HG02938 (cell line): Measurements from ENCODE around the gene BARHL2.

Experiments
- ATAC-seq: cut with Tn5 transposase; IDR thresholded peaks from one replicate; pipeline ENCODE4 v1.9.1; 2021; ENCODE audit warnings: mild to moderate bottlenecking, moderate library complexity; ENCODE audit not compliant: unreplicated experiment

The BARHL2 gene

GRCh38 chr1:90716552-90717355, at the start of gene BARHL2:
BARHL2 (minus strand) TSS chr1:90717302; CDS start chr1:90717195, 107 bp downstream.
- no peak for ATAC-seq

GRCh38 chr1:90763930-90764329, 46.8 kb upstream of the BARHL2 start:
- ATAC-seq = no peak

DNA sequence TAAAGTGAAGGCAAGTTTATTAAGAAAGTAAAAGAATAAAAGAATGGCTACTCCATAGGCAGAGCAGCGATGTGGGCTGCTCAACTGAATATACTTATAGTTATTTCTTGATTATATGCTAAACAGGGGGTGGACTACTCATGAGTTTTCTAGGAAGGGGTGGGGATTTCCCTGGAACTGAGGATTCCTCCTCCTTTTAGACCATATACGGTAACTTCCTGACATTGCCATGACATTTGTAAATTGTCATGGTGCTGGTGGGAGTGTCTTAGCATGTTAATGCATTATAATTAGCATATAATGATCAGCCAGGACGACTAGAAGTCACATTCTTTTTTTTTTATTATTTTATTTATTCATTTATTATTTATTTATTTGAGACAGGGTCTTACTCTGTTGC, 46.4 kb upstream of the BARHL2 start:
- no peak for ATAC-seq

GRCh38 chr1:90761781-90762589, 44.9 kb upstream of the BARHL2 start:
- no peak for ATAC-seq

DNA sequence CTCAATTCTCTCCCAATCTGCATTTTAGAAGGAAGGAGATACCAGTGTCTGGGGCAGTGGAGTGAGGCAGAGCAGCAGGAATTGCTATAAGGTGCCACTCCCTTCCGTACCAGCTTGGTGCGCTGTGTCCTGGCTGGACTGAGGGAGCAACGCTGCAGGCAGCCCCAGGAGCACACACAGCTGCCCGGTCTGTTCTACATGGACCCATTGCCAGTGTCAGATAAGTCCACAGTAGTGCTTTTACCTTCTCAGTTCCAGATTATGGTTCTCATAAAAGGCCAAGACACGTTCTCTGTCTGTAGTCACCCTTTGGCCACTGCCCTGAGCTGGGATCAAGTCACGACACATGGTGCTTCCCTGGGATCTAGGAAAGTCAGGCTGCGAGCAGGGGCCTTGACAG, 44.1 kb upstream of the BARHL2 start:
- no peak for ATAC-seq

DNA sequence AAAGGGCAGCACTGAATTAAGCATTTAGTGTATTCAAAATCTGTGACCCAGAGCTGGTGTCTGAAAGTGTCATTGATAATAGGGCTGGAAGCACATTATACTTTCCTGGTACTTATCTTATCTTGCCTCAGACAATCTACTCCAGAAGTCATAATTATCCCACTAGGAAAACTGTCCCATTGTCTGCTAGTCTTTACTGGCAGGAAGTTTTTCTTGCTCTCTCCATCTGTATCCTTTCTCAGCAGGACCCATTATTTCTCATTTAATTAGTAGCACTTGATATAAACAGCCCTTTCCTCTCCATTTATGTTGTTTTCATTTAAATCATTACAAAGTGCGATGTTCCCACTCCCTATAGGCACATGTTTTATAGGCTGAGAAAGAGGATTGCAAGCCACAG, 36.5 kb upstream of the BARHL2 start:
- no peak for ATAC-seq

DNA sequence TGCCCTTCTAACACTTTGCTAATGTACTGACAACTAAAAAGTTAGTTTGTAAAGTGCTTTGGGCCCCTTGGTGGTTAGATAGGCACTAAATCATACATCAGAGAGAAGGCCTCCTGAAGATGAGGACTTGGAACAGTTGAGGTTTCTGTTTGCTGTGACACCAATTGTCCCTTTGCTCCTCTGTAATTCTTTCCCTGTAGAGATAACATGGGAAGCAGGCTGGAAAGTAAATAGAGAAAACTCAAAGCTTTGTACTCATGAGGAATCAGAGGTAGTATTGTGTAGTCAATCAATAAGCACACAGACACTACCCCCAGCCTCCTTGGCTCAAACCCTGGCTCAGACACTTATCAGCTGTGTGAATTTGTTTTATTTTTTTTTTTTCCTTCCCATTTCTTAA, 31.6 kb upstream of the BARHL2 start:
- ATAC-seq = no peak

DNA sequence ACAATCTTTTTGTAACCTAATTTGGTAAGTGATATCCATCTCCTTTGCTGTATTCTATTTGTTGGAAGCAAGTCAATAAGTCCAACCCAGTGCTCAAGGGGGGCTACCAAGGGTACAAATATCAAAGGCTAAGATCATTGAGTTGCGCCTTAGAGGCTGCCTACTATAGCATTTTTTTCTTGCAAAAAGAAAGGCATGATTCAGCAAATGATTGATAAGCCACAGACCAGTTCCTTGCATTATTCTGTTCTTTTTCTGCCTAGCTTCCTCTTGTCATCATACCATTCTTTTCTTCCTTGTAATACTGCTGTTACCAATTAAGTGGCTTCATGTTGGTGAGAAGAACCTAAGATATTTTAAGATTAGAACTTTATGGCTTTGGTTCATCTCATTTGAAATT, 29.8 kb upstream of the BARHL2 start:
- no peak for ATAC-seq

- ATAC-seq = no peak
Observed at GRCh38 chr1:90745972-90746371, 28.9 kb upstream of the BARHL2 start.

DNA sequence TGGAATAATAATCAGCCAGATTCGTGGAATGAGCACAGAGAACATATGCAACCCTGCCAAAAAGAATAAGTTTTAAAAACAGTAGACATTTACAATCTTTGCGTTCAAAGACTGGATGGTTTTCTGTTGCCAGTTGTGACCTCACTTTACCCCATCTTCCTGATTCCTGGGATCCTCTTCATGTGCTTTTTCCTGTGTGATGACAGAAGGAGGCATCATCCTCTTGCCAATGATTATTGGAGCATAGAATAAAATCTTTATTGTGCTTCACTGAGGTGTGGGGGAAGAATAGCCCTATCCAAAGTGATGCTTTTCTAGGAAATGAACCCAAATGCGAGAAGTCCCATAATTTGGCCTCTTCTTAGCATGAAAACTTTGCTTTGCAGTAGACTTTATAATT, 15.0 kb upstream of the BARHL2 start:
- ATAC-seq = no peak

- no peak for ATAC-seq
Observed at GRCh38 chr1:90731382-90732050, 14.4 kb upstream of the BARHL2 start.

DNA sequence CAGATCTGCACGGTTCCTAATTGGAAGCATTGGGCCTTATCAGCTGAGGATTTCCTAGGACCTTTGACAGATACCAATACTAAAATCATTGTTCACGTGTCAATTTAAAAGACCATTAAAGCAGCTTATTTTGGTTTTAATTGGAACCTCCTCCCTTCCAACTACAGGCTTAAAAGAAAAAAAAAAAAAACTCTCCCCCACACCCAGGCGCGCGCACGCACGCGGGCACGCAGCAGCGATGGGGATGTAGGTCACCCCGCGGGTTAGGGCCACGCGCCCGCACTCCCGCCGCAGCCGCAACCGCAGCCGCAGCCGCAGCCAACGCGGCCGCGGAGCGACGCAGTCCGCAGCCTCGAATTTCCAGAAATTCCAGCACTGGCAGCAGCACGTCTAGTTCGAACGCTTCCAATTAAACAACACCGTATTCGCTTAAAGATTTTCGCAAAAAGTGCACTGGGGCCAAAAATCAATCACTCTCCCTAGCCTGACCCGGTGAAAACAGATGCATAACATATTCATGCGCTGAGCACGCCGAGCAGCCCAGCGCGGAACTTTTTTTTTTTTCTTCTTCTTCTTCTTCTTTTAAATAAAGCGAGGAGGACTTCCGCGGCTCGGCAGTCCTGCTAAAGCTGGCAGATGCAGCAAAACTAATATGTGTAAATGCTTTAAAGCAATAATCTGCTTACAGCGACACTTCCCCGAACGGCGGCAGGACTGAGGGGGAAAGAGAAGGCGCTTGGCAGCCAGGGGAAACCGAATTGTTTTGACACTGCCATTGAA, 13.3 kb upstream of the BARHL2 start:
- ATAC-seq = no peak

GRCh38 chr1:90729504-90730242, 12.6 kb upstream of the BARHL2 start:
- no peak for ATAC-seq

GRCh38 chr1:90728502-90729287, 11.6 kb upstream of the BARHL2 start:
- ATAC-seq = no peak

DNA sequence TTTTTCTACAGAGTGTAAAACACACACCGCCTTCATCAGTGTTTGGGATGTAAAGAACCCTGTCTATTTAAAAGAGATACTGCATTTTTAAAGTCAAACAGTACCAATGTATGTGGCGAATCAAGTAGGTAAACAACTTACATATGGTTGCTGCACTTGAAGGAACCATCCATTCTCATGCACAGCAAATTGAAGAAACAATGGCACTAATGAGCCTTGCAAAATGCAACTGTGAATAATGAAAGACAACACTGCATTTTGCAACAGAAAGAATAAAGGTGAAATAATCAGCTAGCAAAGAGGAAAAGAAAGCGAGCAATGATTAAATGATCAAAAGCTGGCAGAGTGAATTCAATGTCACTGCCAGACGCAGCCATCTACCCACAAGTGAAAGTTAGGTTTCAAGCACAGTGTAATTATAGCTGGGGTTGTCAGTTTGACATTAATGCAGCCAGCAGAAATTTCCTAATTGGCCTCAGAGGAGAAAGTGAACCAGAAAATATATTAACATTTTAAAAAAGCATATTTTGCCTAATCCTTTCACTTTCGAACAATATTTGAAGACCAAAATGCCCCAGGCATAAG, 10.9 kb upstream of the BARHL2 start:
- ATAC-seq = no peak

DNA sequence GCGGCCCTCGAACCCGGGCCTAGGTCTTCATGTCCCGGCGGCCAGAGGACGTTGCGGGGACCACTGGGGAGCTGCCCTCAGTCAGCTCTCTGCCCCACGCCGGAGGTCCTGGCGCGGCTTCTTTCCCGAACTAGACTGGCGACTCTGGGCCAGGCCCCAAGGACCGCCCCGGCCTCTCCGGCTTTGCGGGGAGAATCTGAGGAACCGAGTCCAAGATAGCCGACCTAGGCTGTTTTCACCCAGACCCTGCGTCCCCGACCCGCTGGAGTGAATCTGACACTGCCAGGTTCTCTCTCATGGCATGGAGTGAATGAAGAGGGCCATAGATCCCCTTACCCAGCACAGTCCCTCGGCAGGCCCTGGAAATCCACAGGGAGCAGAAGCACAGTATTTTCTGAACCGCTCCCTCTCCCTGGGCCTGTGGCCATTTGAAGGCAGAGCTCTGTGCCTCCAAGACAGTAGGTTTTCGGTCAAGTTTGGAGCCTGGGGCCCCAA, 9.9 kb upstream of the BARHL2 start:
- ATAC-seq = no peak

GRCh38 chr1:90726425-90726985, 9.4 kb upstream of the BARHL2 start:
- no peak for ATAC-seq

DNA sequence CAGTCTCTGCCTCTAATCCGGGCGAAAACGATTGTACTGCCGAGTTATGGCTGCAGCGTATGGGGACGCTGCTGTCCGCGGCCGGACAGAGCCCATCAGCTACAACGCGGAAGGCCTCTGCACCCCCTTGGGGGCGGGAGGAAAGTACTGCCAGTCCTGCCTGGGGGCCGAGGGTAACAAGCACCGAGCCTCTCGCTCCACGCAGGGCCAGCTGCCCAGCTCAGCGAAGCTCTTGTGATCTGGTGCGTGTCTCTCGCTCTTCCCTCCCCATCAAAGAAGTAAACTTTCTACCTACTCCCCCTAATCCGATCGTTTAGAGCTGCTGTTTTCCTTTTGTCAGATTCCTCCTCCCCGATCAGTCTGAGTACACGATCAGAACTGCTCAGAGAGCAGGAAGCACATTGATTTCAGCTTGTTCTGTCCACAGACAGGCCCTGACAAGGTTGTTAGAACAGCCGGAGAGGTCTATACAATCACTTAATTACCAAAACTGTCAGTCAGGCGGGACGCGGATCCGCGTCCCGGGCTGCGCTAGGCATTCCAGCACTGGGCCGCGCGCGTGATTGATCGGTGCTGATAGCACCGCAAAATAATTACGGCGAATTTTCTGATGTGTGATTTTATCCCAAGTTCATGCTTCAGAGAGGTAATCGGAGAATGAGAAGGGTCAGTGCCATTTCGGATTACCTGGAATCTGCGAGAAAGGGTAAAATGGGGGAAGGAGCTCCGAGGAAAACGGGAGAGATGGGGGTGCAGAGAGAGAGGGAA, 8.7 kb upstream of the BARHL2 start:
- ATAC-seq = no peak
